GM04503 (cell line): ENCODE measurements around the gene OXA1L.
"Not testable (repeated sequence)": the region's sequence is repeated elsewhere in the genome, so short reads cannot be mapped to it uniquely, and the experiment has no call there.

Experiments used
- DNase-seq: peaks from one replicate; pipeline ENCODE4 v3.0.0-alpha.2; 2012; ENCODE audit warnings: low read depth

Gene OXA1L

DNA sequence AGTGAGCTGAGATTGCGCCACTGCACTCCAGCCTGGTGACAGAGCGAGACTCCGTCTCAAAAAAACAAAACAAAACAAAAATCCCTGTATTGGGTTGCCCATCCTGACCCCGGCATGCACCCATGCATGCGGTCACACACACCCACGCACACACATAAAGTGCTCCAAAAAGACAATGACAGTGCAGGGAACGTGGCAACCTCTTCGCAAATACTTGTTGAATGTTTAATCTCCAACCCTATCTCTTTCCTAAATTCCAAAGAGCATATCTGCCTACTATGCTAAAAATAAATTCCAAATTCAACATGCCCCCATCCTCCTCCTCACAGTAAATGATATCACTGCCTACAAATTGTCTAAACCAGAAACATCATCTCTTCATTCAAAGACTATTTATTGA, 35.2 kb downstream of the OXA1L start:
- DNase-seq = no peak

DNA sequence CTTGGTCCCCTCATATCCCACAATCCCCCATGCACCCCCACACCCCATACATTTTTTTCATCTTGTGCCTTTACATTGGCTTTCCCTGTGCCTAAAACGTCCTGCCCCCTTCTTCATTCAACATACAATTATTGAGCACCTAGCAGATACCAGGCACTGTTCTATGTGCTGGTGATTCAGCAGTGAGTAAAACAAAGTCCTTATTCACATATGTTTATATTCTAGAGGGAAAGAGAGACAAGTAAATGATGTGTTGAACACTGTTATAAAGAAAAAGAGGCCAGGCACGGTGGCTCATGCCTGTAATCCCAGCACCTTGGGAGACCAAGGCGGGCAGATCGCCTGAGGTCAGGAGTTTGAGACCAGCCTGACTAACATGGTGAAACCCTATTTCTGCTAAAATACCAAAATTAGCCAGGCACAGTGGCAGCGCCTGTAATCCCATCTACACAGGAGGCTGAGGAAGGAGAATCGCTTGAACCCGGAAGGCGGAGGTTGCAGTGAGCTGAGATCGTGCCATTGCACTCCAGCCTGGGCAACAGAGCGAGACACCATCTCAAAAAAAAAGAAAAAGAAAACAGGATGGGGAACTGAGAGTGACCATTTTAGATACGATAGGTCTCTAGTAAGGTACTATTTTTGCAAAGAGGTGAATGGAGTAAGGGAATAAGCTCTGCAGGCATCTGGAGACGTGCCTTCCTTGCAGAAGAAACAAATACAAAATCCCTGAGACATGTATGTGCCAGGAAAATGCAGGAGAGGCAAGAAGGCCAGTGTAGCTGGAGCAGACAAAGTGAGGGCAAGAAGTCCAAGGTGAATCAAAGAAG, 36.6 kb downstream of the OXA1L start:
- DNase-seq = no peak

DNA sequence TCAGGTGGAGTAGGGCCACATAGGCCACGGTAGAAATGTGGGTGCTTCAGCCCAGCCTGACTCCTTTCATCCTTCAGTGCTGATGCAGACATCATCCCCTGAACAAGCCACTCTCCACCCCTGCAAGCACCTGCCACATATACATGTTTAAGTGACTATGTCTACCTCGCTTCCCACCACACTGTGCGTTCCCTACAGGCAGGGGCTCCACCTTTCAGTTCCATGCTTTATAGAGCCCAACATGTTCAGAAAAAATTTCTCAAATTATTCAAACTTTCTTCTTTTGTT, 37.1 kb downstream of the OXA1L start:
- DNase-seq = no peak

DNA sequence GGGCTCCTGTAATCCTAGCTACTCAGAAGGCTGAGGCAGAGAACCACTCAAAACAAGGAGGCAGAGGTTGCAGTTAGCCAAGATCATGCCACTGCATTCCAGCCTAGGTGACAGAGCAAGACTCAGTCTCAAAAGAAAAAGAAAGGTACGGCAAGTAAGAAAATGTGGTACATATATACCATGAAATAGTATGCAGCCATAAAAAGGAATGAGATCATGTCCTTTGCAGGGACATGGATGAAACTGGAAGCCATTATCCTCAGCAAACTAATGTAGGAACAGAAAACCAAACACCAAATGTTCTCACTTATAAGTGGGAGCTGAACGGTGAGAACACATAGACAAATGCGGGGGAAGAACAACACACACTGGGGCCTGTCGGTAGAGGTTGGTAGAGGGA, 38.7 kb downstream of the OXA1L start:
- not testable (repeated sequence) for DNase-seq

DNA sequence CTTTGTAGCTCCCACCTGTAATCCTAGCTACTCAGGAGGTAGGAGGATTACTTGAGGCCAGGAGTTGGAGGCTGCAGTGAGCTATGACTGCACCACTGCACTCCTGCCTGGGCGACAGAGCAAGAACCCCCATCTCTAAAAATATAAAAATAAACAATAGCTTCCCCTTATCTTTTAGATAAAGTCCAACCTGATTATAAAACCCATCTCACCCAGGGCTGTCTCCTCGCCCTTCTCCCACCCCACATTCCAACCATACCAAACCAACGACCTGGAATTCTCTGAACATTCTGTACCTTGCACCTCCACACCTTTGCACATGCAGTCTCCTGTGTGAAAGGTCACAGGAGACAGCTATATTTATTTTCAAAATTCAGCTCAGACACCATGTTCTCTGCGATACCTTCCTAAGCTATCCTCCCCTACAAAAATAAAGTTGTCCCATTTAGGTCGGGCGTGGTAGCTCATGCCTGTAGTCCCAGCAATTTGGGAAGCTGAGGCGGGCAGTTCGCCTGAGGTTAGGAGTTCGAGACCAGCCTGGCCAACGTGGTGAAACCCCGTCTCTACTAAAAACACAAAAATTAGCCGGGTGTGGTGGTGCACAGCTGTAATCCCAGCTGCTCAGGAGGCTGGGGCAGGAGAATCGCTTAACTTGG, 41.1 kb downstream of the OXA1L start:
- no peak for DNase-seq

DNA sequence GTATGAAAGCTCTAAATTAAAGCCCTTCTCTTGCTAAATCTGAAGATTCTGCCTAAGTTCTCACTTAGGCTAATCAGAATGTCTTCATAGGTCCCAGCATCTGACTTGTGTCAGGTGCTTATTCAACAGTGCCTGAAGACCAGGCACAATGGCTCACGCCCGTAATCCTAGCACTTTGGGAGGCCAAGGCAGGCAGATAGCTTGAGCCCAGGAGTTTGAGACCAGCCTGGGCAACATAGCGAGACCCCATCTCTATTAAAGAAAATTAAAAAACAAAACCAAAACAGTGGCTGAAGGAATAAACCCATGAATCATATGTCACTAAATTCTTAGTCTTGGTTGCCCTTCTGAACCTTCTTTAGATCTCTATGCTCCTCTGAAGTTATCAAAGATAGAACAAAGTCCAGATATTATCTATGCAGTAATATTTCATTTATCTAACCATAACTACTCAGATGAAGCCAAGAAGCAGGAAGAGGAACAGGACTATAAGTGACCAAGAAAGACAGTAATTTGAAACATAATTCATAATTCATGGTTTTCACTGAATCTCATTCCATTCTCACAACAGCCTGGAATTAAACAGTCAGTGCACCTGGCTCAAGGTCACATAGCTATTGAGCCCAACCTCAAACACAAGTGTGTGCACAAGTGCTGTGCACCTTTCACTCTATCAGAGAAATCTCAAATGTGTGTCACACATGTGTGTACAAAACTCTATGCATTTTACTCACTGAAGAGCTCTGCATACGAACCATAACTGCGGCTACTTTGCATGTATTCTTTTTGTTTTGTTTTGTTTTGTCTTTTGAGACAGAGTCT, 42.1 kb downstream of the OXA1L start:
- DNase-seq = no peak

DNA sequence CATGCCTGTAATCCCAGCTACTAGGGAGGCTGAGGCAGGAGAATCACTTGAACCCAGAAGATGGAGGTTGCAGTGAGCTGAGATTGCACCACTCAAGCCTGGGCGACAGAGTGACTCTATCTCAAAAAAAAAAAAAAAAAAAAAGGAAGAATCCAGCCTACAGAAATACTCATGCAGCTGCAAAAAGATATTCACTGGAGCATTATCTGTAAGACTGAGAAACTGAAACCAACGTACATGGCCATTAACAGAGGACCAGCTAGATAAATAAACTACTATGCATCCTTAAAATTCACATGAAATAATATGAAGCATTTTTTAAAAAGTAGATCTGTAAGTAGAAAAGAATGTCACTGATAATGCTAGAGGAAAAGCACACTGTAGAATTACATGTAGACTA, 45.2 kb downstream of the OXA1L start:
- DNase-seq = no peak

DNA sequence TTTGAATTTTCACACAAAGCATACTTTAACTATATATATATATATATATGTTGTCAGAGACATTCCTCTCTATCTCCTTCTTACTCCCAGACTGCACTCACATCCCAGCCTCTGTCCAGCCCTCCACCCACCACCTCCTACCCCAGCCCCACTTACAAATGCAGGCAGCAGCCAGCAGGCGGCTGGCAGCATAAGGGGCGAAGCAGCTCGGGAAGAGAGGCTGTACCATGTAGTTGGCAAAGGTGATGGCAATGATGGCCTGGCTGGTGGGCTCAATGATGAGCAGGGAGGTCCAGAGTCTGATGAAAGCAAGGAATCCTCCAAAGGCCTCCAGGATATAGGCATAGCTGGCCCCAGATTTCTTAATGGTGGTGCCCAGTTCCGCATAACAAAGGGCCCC, 46.3 kb downstream of the OXA1L start:
- DNase-seq = no peak

DNA sequence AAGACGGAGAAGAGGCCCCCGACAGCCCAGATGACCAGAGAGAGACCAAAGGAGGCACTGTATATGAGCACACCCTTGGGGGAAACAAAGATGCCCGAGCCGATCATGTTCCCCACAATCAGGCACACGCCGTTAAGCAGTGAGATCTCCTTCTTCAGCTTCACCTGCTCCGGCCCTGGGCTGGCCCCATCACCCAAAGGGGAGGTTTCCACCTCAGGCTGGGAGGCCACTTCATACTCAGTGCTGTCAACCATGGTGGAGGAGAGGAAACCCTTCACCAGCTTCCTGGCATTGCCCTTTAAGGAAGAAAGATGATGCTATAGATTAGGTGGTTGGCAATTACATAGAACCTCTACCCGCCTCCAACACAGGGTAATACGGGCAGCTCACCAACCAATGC, 46.7 kb downstream of the OXA1L start:
- DNase-seq = no peak

DNA sequence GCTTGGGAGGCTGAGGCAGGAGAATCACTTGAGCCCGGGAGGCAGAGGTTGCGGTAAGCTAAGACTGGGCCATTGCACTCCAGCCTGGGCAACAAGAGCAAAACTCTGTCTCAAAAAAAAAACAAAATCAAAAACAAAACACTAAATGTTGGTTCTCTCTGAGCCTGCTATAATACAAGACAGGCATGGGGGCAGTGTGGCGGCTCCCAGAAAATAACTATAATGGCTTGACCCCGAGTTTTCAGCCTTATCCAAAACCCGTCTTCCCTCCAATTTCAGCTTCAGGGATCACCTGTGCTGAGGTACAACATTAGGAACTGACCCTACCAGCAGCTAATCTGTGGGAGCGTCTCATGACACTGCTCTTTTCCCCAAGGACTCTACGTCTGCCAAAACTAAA, 47.9 kb downstream of the OXA1L start:
- no peak for DNase-seq

DNA sequence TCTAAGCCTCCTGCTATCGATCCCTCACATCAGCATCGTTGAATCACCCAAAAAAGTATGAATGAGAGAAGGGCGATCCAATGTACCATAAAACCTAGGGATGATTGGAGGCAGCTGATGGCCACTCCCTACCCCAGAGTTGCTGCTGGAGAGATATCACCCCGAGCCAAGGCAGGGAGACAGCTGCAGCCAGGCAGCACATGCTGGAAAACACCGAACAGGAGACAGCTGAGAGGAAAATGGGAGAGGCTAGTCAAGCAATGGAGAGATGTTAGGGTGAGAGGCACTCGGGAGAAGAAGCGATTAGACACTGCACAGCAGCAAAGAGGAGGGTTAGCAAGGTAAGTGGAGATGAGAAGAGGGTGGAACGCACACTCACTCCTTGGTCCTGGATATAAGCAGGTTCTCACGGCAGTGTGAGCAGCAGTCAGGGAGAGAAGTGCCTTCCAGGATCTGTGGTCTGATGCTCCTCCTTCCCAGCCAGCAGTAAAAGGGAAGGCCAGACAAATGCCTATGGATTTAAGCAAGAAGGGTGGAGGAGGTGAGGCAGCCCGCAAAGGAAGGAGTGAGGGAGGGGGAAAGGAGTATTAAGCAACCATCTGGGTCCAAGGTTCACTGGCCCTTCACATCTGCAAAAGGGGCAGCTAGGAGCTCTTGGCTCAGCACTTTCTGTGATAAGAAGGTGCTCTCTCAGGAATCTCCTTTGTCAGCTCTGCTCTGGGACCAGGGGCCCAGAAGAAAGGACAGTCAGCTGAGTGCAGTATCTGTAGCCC, 48.6 kb downstream of the OXA1L start, which contains the start of gene SLC7A7:
Gene SLC7A7, minus strand, starts transcription at position 495 of the 773 bp plus-strand sequence. CDS start 2,037 bp downstream, outside the sequence.
- DNase-seq = no peak

DNA sequence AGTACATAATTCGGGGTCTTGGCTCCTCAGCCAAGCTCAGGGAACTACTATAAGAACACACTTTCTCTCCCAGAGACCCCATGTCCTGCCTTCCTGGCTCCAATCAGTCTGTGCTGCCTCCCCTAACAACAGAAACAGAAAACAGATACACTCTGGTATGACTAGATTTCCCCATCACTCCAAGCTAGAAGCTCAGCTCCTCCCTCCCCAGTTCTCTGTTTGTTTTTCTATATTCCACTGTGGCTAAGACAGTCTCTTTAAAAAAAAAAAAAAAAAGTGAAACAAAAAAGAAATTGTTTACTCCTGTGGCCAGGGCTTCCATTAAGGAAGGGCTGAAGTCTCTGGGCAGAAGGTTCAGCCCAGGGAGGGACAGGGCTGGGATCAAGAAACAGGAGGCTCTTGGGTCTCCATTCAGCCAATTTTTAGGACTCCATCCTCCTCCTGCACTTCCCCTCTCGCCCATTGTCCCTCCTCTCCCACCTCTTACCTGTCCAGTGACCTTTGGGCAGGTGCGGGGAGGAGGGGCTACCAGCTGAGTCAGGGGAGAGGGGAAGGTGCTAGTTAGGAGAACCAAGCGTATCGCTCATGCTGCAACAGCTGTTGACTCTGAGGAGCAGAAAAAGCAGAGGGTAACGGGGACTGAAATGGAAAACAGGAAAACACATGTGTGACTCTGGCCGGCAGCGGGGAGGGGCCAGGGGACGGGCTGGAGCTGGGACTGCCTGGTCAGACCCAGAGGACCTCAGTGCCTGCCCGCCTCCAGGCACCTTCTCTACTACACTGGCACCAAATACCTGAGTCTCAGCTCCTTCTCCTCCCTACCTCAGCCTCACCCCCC, 52.9 kb downstream of the OXA1L start:
- peak; percentile 60 for DNase-seq

DNA sequence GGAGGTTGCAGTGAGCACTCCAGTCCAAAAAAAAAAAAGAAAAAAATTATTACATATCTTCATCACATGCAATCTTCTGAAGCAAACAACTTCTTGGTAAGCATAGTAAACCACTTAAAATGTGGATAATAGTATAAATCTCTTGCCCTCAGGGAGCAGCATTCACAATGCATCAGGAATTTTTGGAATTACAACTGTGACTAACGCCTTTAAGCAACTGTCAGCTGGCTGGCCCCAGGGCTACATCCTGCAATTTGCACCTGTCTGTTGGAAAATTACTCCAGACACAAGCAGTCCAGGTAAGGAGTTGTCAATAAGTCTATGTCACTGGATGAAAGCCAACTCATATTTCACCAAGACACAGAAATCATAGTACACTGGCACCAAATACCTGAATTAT, 54.2 kb downstream of the OXA1L start:
- no peak for DNase-seq

DNA sequence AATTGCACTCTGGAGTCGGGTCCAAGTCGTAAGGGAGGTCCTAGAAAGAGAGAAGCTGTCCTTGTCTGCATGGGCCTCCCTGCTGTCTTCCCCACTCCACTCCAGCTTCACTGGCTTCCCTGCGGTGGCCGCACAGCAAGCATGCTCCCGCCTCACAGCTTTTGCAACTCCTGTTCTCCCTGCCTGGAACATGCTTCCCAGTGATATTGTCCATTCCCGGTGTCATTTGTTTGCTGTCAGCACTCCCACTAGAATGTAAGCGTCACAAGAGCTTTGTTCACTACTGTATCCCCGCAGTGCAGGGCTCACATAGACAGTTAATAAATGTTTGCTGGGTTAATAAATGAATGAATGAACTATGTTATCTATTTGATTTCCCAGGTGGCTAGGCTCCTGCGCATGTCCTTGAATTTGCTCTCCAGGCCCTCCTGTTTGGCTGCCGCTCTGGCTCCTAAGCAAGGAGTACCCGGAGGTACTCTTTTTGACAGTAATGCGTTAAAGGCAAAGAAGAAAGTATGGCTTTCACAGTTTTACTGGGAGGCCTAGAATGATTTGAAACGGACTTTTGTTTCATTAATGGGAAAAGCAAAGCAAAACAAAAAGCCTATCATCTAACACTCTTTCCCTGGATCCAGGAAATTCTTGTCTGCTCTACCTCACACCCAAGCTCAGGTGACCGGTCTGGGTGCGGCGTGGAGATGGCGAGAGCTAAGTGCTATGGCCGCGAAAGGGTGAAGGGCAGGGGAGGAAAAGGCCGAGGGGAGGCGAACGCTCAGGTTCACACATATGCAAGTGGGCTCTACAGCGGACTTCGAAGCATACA, 54.9 kb downstream of the OXA1L start:
- DNase-seq = no peak

DNA sequence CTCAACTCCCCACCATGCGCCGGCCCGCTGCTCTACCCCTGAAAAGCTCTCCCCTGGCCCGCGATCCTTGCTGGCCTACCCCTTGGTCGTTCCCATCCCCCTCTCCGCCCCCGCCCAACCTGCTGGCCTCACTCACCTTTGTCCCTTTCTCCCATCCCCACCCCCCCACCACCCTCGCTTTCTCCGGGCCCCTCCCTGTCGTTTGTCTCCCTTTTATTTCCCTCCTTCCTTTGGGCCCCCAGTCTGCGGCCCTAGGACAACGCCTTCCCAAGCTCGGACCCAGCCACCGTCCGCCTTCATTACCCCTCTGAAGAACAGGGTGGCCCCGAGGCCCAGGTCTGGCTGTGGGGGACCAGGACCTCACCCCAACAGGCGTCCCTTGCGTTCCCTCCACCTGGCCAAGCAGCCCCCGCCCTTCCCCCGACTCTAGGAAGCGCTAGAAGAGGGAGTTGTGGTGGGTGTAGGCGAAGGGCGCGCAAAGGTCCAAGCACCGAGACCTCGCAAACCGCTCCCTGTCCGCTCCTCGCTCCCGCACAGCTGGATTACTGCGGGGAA, 55.6 kb downstream of the OXA1L start:
- DNase-seq = no peak
